ENCODE results near the gene KRT20.
A peak's percentile ranks its signal among the peaks of the same experiment; 100 is the strongest.

- TF ChIP-seq CTCF (IDR thresholded peaks at IDR 0.05) (no peak), POLR2A (IDR thresholded peaks at IDR 0.05) (no peak), POLR2AphosphoS5 (IDR thresholded peaks at IDR 0.05) (peak; percentile 31)
Observed at GRCh38 chr17:40922239-40922638, 37.2 kb upstream of the KRT20 start.

Measured in prostate gland (tissue), 2 donors.